Epithelial cell of esophagus (primary cell): Measurements from ENCODE around the gene PRKAR2A.
"Not testable (repeated sequence)": the region's sequence is repeated elsewhere in the genome, so short reads cannot be mapped to it uniquely, and the experiment has no call there.

Source experiments
- DNase-seq: peaks from one replicate; pipeline ENCODE4 v3.0.0; 2010; ENCODE audit warnings: low read depth
- H3K4me3 ChIP-seq: 2 replicates; pipeline ENCODE4 v1.5.1; 2011; ENCODE audit warnings: mild to moderate bottlenecking, low read length, control low read depth
- TF ChIP-seq, protein P1 (sequence below): IDR thresholded peaks from 2 replicates; pipeline ENCODE4 v1.5.1; 2011; ENCODE audit warnings: low read depth, mild to moderate bottlenecking, low read length, control low read depth, inconsistent platforms; ENCODE audit not compliant: insufficient read depth; ENCODE audit errors: missing control alignments

The PRKAR2A gene

DNA sequence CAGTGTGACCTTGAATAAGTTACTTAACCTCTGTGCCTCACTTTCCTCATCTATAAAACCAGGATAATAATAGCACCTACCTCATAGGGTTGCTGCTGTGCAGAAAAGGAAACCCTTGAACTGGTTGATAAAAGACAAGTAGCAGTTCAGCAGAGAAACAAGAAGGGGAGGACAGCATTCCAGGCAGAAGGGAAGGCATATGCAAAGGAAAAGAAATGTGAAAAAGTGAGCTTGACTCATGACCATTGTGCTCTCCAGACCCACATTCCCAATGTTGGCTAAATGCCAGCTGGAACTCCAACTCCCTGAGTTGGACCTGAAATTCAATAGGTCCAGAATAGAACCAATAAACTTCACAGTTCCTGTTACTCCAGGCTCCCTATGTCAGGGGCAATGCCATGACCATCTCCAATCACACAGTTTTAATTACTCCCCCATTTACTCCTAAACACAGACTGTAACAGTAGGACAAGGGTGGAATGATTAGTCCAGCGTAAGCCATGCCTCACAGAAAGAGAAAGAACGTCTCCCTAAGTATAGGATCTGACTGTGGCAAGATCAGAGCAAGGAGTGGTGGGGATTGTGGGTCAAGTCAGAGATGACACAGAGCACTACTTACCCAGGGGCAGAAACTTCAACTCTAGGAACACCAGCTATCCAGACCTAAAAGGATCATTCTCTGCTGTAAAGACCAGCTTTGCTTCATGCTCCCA, 26.9 kb downstream of the PRKAR2A start:
- no peak overlapping the region for H3K4me3 ChIP-seq
- DNase-seq: peak; percentile 34
- TF ChIP-seq, protein P1, sequence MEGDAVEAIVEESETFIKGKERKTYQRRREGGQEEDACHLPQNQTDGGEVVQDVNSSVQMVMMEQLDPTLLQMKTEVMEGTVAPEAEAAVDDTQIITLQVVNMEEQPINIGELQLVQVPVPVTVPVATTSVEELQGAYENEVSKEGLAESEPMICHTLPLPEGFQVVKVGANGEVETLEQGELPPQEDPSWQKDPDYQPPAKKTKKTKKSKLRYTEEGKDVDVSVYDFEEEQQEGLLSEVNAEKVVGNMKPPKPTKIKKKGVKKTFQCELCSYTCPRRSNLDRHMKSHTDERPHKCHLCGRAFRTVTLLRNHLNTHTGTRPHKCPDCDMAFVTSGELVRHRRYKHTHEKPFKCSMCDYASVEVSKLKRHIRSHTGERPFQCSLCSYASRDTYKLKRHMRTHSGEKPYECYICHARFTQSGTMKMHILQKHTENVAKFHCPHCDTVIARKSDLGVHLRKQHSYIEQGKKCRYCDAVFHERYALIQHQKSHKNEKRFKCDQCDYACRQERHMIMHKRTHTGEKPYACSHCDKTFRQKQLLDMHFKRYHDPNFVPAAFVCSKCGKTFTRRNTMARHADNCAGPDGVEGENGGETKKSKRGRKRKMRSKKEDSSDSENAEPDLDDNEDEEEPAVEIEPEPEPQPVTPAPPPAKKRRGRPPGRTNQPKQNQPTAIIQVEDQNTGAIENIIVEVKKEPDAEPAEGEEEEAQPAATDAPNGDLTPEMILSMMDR: no peak

DNA sequence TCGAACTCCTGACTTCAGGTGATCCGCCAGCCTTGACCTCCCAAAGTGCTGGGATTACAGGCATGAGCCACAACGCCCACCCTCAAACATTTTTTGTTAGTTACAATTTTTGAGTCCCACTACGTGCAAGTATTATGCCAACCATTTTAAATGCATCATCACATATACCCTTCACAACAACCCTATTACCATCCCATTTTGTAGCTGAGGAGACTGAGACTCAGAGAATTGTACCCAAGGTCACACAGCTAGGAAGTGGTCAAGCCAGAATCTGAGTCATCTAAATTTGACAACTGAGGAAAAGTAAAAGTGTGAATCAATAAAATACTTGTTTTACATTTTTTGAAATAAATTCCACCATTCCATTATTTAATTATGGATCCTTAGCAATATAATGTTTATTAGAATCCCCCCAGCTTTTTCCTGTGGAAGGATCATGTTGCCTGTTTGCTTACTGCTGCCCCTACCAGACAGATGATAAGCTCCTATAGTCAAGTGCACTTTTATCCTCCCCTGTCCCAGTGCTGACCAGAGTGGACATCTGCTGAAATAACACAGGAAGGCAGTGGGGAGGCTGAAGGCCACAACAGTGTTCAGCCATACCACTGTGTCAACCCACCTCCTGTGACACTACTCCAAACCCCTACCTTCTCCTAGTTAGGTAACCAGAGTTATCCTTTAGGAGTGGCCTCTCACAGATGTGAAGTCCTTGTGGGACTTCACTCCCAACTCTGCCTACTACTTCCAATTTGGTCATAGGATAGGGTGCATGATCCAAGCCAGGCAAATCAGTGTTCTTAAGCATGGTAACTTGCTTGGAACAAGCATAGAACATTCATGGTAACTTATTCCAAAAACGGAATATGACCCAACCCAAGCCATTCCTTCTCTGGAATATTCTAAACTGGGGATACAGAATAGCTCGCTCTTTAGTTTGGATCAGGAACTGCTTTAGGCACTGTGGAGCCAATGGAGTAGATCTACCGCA, 28.1 kb downstream of the PRKAR2A start:
- TF ChIP-seq, protein P1: no peak
- DNase-seq: no peak
- H3K4me3 ChIP-seq: no peak overlapping the region

DNA sequence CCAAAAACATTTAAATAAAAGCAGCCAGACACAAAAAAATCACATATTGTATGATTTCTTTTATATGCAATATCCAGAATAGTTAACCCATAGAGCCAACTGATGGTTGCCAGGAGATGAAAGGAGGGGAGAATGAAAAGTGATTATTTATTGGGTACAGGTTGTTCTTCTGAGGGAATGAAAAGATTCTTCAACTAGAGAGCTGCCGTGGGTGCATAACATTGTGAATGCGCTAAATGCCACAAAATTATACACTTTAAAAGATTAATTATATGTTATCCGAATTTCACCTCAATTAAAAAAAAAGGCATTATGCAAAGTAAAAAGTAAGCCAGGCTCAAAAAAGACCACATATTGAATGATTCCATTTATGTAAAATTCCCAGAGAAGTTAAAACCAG, 36.1 kb downstream of the PRKAR2A start:
- no peak overlapping the region for H3K4me3 ChIP-seq
- TF ChIP-seq, protein P1: no peak
- no peak for DNase-seq

DNA sequence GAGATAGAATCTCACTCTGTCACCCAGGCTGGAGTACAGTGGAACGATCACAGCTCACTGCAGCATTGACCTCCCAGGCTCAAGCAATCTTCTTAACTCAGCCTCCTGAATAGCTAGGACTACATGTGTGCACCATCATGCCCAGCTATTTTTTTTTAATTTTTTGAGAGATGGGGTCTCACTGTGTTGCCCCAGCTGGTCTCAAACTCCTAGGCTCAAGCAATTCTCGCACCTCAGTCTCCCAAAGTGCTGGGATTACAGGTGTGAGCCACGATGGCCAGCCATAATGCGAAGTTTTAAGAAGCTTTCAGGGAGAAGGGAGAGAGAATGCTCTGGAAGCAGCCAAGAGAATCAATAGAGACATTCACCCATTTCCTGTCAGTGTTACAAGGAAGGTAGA, 42.7 kb downstream of the PRKAR2A start:
- TF ChIP-seq, protein P1: no peak
- DNase-seq: no peak
- H3K4me3 ChIP-seq: no peak overlapping the region

DNA sequence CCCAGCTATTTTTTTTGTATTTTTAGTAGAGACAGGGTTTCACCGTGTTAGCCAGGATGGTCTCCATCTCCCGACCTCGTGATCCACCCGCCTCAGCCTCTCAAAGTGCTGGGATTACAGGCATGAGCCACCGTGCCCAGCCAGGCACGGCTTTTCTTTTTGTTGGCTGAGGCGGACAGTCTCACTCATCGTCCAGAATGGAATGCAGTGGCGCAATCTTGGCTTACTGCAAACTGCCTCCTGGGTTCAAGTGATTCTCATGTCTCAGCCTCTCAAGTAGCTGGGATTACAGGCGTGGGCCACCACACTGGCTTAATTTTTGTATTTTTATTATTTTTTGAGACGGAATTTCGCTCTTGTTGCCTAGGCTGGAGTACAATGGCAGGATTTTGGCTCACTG, 46.8 kb downstream of the PRKAR2A start:
- DNase-seq, H3K4me3 ChIP-seq: not testable (repeated sequence)

DNA sequence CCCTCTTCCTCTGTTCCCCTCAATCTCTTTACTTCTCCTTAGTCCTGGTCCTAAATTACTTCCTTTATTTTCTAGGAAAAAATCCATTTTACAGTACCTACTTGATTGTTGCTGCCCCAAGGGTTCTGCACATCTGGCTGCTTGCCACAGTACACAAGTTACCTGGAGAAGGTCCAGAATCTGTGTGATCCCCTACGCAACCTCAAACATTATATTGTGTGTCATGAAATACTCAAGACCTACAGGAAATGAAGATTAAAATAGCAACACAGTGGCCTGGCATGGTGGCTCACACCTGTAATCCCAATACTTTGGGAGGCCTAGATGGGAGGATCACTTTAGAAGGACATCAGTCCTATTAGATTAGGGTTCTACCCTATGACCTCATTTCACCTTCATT, 48.7 kb downstream of the PRKAR2A start:
- peak; percentile 65 for DNase-seq
- no peak overlapping the region for H3K4me3 ChIP-seq
- TF ChIP-seq, protein P1: no peak

DNA sequence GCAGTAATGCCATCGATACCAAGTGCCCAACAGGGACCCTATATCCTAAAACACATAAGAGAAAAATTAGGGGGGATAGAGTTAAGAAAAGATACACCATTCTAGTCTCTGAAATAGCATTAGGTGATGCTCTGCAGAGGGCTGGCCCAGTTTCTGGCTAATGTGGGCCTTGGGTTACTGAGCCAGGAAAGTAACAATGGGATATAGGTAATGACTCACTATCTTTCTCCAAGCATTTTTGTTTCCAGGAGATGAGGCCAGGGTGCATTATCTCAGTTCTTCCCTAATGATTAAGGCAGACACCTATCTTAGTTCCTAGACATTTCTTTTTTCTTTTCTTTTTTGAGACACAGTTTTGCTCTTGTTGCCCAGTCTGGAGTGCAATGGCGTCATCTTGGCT, 50.0 kb downstream of the PRKAR2A start:
- no peak overlapping the region for H3K4me3 ChIP-seq
- TF ChIP-seq, protein P1: no peak
- peak; percentile 35 for DNase-seq
